Urinary bladder (tissue), 4 donors: Measurements from ENCODE around the gene IGF2BP3. TPM values are rescaled to one million over a fixed set of nuclear protein-coding genes. Genes with fewer than 3 reads are reported as not detected.

Experiments used
- DNase-seq: peaks from one replicate; pipeline ENCODE4 v3.0.0-alpha.2; 2015; ENCODE audit errors: extremely low spot score
- H3K27ac ChIP-seq: one replicate; pipeline ENCODE4 v1.5.1; 2013; ENCODE audit warnings: low read depth, mild to moderate bottlenecking, moderate library complexity
- H3K36me3 ChIP-seq: one replicate; pipeline ENCODE4 v1.6.1; 2013; ENCODE audit warnings: mild to moderate bottlenecking, moderate library complexity; ENCODE audit not compliant: insufficient read depth
- H3K4me1 ChIP-seq: one replicate; pipeline ENCODE4 v1.6.1; 2013; ENCODE audit warnings: mild to moderate bottlenecking, moderate library complexity; ENCODE audit not compliant: insufficient read depth
- H3K4me3 ChIP-seq: one replicate; pipeline ENCODE4 v1.5.1; 2013; ENCODE audit warnings: low read depth, low read length
- WGBS: extraction: QIAGEN DNeasy Blood & Tissue Kit; methylation state at CpG from one replicate; pipeline ENCODE4 v1.1.7; 2013; 5-methylcytosine and 5-hydroxymethylcytosine counted together
- polyA plus RNA-seq: library from polyadenylated mRNA; stranded (reverse); fragments of 200-250 nt; gene quantifications from one replicate; pipeline ENCODE4 v1.2.3, GENCODE V29; 2013
- total RNA-seq: library from RNA; depleted of rRNA; stranded (reverse); fragments of >200 nt; gene quantifications from one replicate; pipeline ENCODE4 v1.2.3, GENCODE V29; 2014
- donor health status: healthy with polysubstance abuse.
- donor health status: healthy.

IGF2BP3 gene
- total and polyA plus RNA-seq, 2 donors: 0.27 to 65.7 TPM

- 82% methylated on average over 4 of the region's 4 CpGs for WGBS
- Histone ChIP-seq H3K36me3 (no peaks in the 10 kb centered on the region), H3K27ac (no peak overlapping the region), H3K4me3 (no peak overlapping the region), H3K4me1 (no peaks in the 10 kb centered on the region)
- DNase-seq: no peak
Measured at GRCh38 chr7:23397241-23397640, 73.0 kb downstream of the IGF2BP3 start.

- 72% methylated on average over 3 of the region's 3 CpGs for WGBS
- H3K4me1 ChIP-seq: no peaks in the 10 kb centered on the region
- H3K36me3 ChIP-seq: no peaks in the 10 kb centered on the region
- no peak overlapping the region for H3K4me3 ChIP-seq
- no peak overlapping the region for H3K27ac ChIP-seq
- DNase-seq: no peak
Measured at GRCh38 chr7:23396222-23397015, 73.9 kb downstream of the IGF2BP3 start.

GRCh38 chr7:23394488-23395171, 75.7 kb downstream of the IGF2BP3 start:
- Histone ChIP-seq H3K27ac (no peak overlapping the region), H3K4me1 (no peaks in the 10 kb centered on the region), H3K36me3 (no peaks in the 10 kb centered on the region), H3K4me3 (no peak overlapping the region)
- DNase-seq: no peak
- WGBS: 75% methylated on average over 3 of the region's 3 CpGs

GRCh38 chr7:23393636-23394035, 76.7 kb downstream of the IGF2BP3 start:
- WGBS: 88% methylated on average over 3 of the region's 3 CpGs
- DNase-seq: no peak
- H3K4me1 ChIP-seq: no peaks in the 10 kb centered on the region
- no peaks in the 10 kb centered on the region for H3K36me3 ChIP-seq
- no peak overlapping the region for H3K4me3 ChIP-seq
- H3K27ac ChIP-seq: no peak overlapping the region

- no peaks in the 10 kb centered on the region for H3K4me1 ChIP-seq
- WGBS: 96% methylated on average over 3 of the region's 3 CpGs
- H3K4me3 ChIP-seq: no peak overlapping the region
- no peaks in the 10 kb centered on the region for H3K36me3 ChIP-seq
- DNase-seq: no peak
- no peak overlapping the region for H3K27ac ChIP-seq
Measured at GRCh38 chr7:23389701-23390100, 80.6 kb downstream of the IGF2BP3 start.

- DNase-seq: no peak
- no peaks in the 10 kb centered on the region for H3K4me1 ChIP-seq
- H3K36me3 ChIP-seq: no peaks in the 10 kb centered on the region
- no peak overlapping the region for H3K4me3 ChIP-seq
- H3K27ac ChIP-seq: no peak overlapping the region
- WGBS: 95% methylated on average over 1 of the region's 1 CpG
Measured at GRCh38 chr7:23387583-23387982, 82.7 kb downstream of the IGF2BP3 start.

GRCh38 chr7:23385140-23385539, 85.2 kb downstream of the IGF2BP3 start:
- Histone ChIP-seq H3K36me3 (no peaks in the 10 kb centered on the region), H3K4me1 (no peaks in the 10 kb centered on the region), H3K4me3 (no peak overlapping the region), H3K27ac (no peak overlapping the region)
- no peak for DNase-seq
- WGBS: 92% methylated on average over 1 of the region's 1 CpG

GRCh38 chr7:23383225-23383624, 87.1 kb downstream of the IGF2BP3 start:
- Histone ChIP-seq H3K36me3 (no peaks in the 10 kb centered on the region), H3K27ac (no peak overlapping the region), H3K4me1 (no peaks in the 10 kb centered on the region), H3K4me3 (no peak overlapping the region)
- no peak for DNase-seq
- 71% methylated on average over 2 of the region's 2 CpGs for WGBS

- Histone ChIP-seq H3K4me1 (no peaks in the 10 kb centered on the region), H3K36me3 (no peaks in the 10 kb centered on the region), H3K27ac (no peak overlapping the region), H3K4me3 (no peak overlapping the region)
- DNase-seq: no peak
- WGBS: 93% methylated on average over 3 of the region's 3 CpGs
Measured at GRCh38 chr7:23380961-23381360, 89.3 kb downstream of the IGF2BP3 start.

- no peak overlapping the region for H3K27ac ChIP-seq
Measured at GRCh38 chr7:23380556-23380955, 89.7 kb downstream of the IGF2BP3 start.

GRCh38 chr7:23378996-23379395, 91.3 kb downstream of the IGF2BP3 start:
- Histone ChIP-seq H3K27ac (no peak overlapping the region), H3K4me1 (no peaks in the 10 kb centered on the region), H3K36me3 (no peaks in the 10 kb centered on the region), H3K4me3 (no peak overlapping the region)
- WGBS: 99% methylated on average over 1 of the region's 1 CpG
- no peak for DNase-seq

More at GRCh38 chr7:23380556-23380955, 89.7 kb downstream of the IGF2BP3 start:
- DNase-seq: no peak
- Histone ChIP-seq H3K36me3 (no peaks in the 10 kb centered on the region), H3K4me3 (no peak overlapping the region), H3K4me1 (no peaks in the 10 kb centered on the region)
- 91% methylated on average over 4 of the region's 4 CpGs for WGBS

GRCh38 chr7:23377134-23377533, 93.2 kb downstream of the IGF2BP3 start:
- no peak for DNase-seq
- H3K4me1 ChIP-seq: no peaks in the 10 kb centered on the region
- WGBS: 78% methylated on average over 3 of the region's 3 CpGs
- no peak overlapping the region for H3K4me3 ChIP-seq
- H3K36me3 ChIP-seq: no peaks in the 10 kb centered on the region
- no peak overlapping the region for H3K27ac ChIP-seq

GRCh38 chr7:23373151-23374004, 96.9 kb downstream of the IGF2BP3 start:
- Histone ChIP-seq H3K27ac (no peak overlapping the region), H3K4me3 (no peak overlapping the region), H3K4me1 (no peaks in the 10 kb centered on the region), H3K36me3 (no peaks in the 10 kb centered on the region)
- DNase-seq: no peak
- WGBS: 82% methylated on average over 6 of the region's 6 CpGs
